ENCODE results near the gene TEX2.

DNA sequence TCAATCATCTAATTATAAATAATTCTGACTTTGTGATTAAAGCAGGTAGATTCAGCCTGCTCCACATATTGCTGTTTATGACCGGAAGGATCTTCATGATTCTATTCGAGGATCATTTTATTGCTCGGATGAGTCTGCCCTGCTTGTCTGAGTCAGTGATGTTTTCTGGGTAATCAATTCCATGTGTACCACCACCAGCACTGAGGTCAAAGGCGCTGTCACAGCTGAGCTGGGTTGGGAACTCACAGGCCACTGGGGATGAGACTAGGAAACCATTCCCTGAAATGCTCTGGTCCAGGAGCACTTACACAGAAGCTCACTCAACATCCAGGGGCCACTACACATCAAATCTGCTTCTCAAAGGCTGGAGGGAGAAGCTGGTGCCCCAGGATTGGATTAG lies 102.7 kb downstream of the TEX2 start:
- TF ChIP-seq GATA2 (IDR thresholded peaks at IDR 0.05; ENCODE audit: low read depth, low read length) (no peak), GATA3 (IDR thresholded peaks at IDR 0.05; ENCODE audit: low read depth, low read length) (no peak)

Measured in SH-SY5Y (cell line).